ENCODE data around the gene CDRT15L2. TPM values are rescaled to one million over a fixed set of nuclear protein-coding genes. Genes with fewer than 3 reads are reported as not detected.
"Not testable (repeated sequence)": the region's sequence is repeated elsewhere in the genome, so short reads cannot be mapped to it uniquely, and the experiment has no call there.

The CDRT15L2 gene
- total and polyA plus RNA-seq, 2 experiments from 2014 or later, result not detected

- H2AFZ ChIP-seq; H3K9me3 ChIP-seq (ENCODE audit: low read depth); DNase-seq; H3K4me2 ChIP-seq (ENCODE audit: unreplicated experiment); H4K20me1 ChIP-seq (ENCODE audit: insufficient read depth); H3K4me3 ChIP-seq; in situ Hi-C loops (cut with MboI); H3F3A ChIP-seq (ENCODE audit: insufficient read depth); H3K27ac ChIP-seq; H3K9me2 ChIP-seq (ENCODE audit: insufficient read depth); H3K27me3 ChIP-seq (replicated peaks; ENCODE audit: insufficient read depth); H3K9ac ChIP-seq; H3K4me1 ChIP-seq (ENCODE audit: insufficient read depth); H3K36me3 ChIP-seq (ENCODE audit: low read depth); H3K79me2 ChIP-seq (ENCODE audit: insufficient read depth): not testable (repeated sequence)
- 20 to 28% methylated on average over 3 of the region's 3 CpGs for WGBS, 2 experiments (ENCODE audit: low coverage in 1 of 2, low lambda C conversion rate in 2 of 2, missing lambda C conversion rate in 2 of 2)
These were observed 30.0 kb downstream of the CDRT15L2 start for GRCh38 chr17:20609490-20609889.

GRCh38 chr17:20611309-20611708 lies 31.8 kb downstream of the CDRT15L2 start:
- Histone ChIP-seq H3F3A (ENCODE audit: insufficient read depth) (no peaks in the 10 kb centered on the region), H3K4me2 (ENCODE audit: unreplicated experiment) (no peak overlapping the region), H4K20me1 (ENCODE audit: insufficient read depth) (no peaks in the 10 kb centered on the region), H3K27me3 (replicated peaks; ENCODE audit: insufficient read depth) (no peaks in the 10 kb centered on the region), H3K9ac (no peak overlapping the region), H3K36me3 (ENCODE audit: low read depth) (no peaks in the 10 kb centered on the region), H3K4me3 (no peak overlapping the region), H3K9me3 (ENCODE audit: low read depth) (no peaks in the 10 kb centered on the region), H3K9me2 (ENCODE audit: insufficient read depth) (no peaks in the 10 kb centered on the region), H3K27ac (no peak overlapping the region), H3K4me1 (ENCODE audit: insufficient read depth) (no peaks in the 10 kb centered on the region), H3K79me2 (ENCODE audit: insufficient read depth) (no peaks in the 10 kb centered on the region), H2AFZ (no peak overlapping the region)
- 32 to 38% methylated on average over 8 of the region's 8 CpGs for WGBS, 2 experiments (ENCODE audit: low coverage in 1 of 2, low lambda C conversion rate in 2 of 2, missing lambda C conversion rate in 2 of 2)
- DNase-seq, result no peak
- in situ Hi-C loops (cut with MboI), result no loop called here
- no peak for TF ChIP-seq EZH2phosphoT487 (IDR thresholded peaks at IDR 0.05; ENCODE audit: insufficient read depth, low read depth)
- no peak for TF ChIP-seq EZH2 (IDR thresholded peaks at IDR 0.05; ENCODE audit: insufficient read depth, poor library complexity, severe bottlenecking)

GRCh38 chr17:20612635-20613034 lies 33.1 kb downstream of the CDRT15L2 start:
- Histone ChIP-seq H2AFZ (no peak overlapping the region), H3K9ac (no peak overlapping the region), H3K9me3 (ENCODE audit: low read depth) (no peaks in the 10 kb centered on the region), H3F3A (ENCODE audit: insufficient read depth) (no peaks in the 10 kb centered on the region), H3K9me2 (ENCODE audit: insufficient read depth) (no peaks in the 10 kb centered on the region), H3K4me2 (ENCODE audit: unreplicated experiment) (no peak overlapping the region), H4K20me1 (ENCODE audit: insufficient read depth) (no peaks in the 10 kb centered on the region), H3K36me3 (ENCODE audit: low read depth) (no peaks in the 10 kb centered on the region), H3K27me3 (replicated peaks; ENCODE audit: insufficient read depth) (no peaks in the 10 kb centered on the region), H3K4me3 (no peak overlapping the region), H3K79me2 (ENCODE audit: insufficient read depth) (no peaks in the 10 kb centered on the region), H3K4me1 (ENCODE audit: insufficient read depth) (no peaks in the 10 kb centered on the region), H3K27ac (no peak overlapping the region)
- no peak for TF ChIP-seq EZH2phosphoT487 (IDR thresholded peaks at IDR 0.05; ENCODE audit: insufficient read depth, low read depth)
- no peak for TF ChIP-seq EZH2 (IDR thresholded peaks at IDR 0.05; ENCODE audit: insufficient read depth, poor library complexity, severe bottlenecking)
- in situ Hi-C loops (cut with MboI), result no loop called here
- WGBS, 2 experiments (ENCODE audit: low coverage in 1 of 2, low lambda C conversion rate in 2 of 2, missing lambda C conversion rate in 2 of 2), result 67 to 73% methylated on average over 14 to 16 of the region's 16 CpGs
- no peak for DNase-seq

GRCh38 chr17:20613248-20613647 lies 33.7 kb downstream of the CDRT15L2 start:
- no peaks in the 10 kb centered on the region for H3K36me3 ChIP-seq (ENCODE audit: low read depth)
- no peaks in the 10 kb centered on the region for H3K79me2 ChIP-seq (ENCODE audit: insufficient read depth)
- H3K9me2 ChIP-seq (ENCODE audit: insufficient read depth), result no peaks in the 10 kb centered on the region
- no peak overlapping the region for H3K27ac ChIP-seq
- H3K9me3 ChIP-seq (ENCODE audit: low read depth), result no peaks in the 10 kb centered on the region
- no peaks in the 10 kb centered on the region for H4K20me1 ChIP-seq (ENCODE audit: insufficient read depth)
- no peak overlapping the region for H3K4me3 ChIP-seq
- no peak overlapping the region for H2AFZ ChIP-seq
- no peaks in the 10 kb centered on the region for H3K27me3 ChIP-seq (replicated peaks; ENCODE audit: insufficient read depth)
- no peaks in the 10 kb centered on the region for H3K4me1 ChIP-seq (ENCODE audit: insufficient read depth)
- no peak for TF ChIP-seq EZH2 (IDR thresholded peaks at IDR 0.05; ENCODE audit: insufficient read depth, poor library complexity, severe bottlenecking)
- no peak for TF ChIP-seq EZH2phosphoT487 (IDR thresholded peaks at IDR 0.05; ENCODE audit: insufficient read depth, low read depth)
- no peaks in the 10 kb centered on the region for H3F3A ChIP-seq (ENCODE audit: insufficient read depth)
- in situ Hi-C loops (cut with MboI), result no loop called here
- no peak overlapping the region for H3K4me2 ChIP-seq (ENCODE audit: unreplicated experiment)
- no peak overlapping the region for H3K9ac ChIP-seq
- no peak for DNase-seq
- WGBS, 2 experiments (ENCODE audit: low coverage in 1 of 2, low lambda C conversion rate in 2 of 2, missing lambda C conversion rate in 2 of 2), result 61 to 64% methylated on average over 16 of the region's 16 CpGs

GRCh38 chr17:20613905-20614304 lies 34.4 kb downstream of the CDRT15L2 start:
- Histone ChIP-seq H3F3A (ENCODE audit: insufficient read depth) (no peaks in the 10 kb centered on the region), H3K9me2 (ENCODE audit: insufficient read depth) (no peaks in the 10 kb centered on the region), H3K4me3 (no peak overlapping the region), H3K9ac (no peak overlapping the region), H3K79me2 (ENCODE audit: insufficient read depth) (no peaks in the 10 kb centered on the region), H3K27ac (no peak overlapping the region), H2AFZ (no peak overlapping the region), H3K4me2 (ENCODE audit: unreplicated experiment) (no peak overlapping the region), H3K36me3 (ENCODE audit: low read depth) (no peaks in the 10 kb centered on the region), H4K20me1 (ENCODE audit: insufficient read depth) (no peaks in the 10 kb centered on the region), H3K4me1 (ENCODE audit: insufficient read depth) (no peaks in the 10 kb centered on the region), H3K27me3 (replicated peaks; ENCODE audit: insufficient read depth) (no peaks in the 10 kb centered on the region), H3K9me3 (ENCODE audit: low read depth) (no peaks in the 10 kb centered on the region)
- DNase-seq, result no peak
- in situ Hi-C loops (cut with MboI), result no loop called here
- 57 to 65% methylated on average over 8 to 10 of the region's 13 CpGs for WGBS, 2 experiments (ENCODE audit: low coverage in 1 of 2, low lambda C conversion rate in 2 of 2, missing lambda C conversion rate in 2 of 2)
- TF ChIP-seq EZH2 (IDR thresholded peaks at IDR 0.05; ENCODE audit: insufficient read depth, poor library complexity, severe bottlenecking), result no peak
- TF ChIP-seq EZH2phosphoT487 (IDR thresholded peaks at IDR 0.05; ENCODE audit: insufficient read depth, low read depth), result no peak

- H3K27ac ChIP-seq; H3K36me3 ChIP-seq (ENCODE audit: low read depth); H3K9ac ChIP-seq; H3K27me3 ChIP-seq (replicated peaks; ENCODE audit: insufficient read depth); H3K4me1 ChIP-seq (ENCODE audit: insufficient read depth); in situ Hi-C loops (cut with MboI); H3K79me2 ChIP-seq (ENCODE audit: insufficient read depth); H3K4me2 ChIP-seq (ENCODE audit: unreplicated experiment); H4K20me1 ChIP-seq (ENCODE audit: insufficient read depth); DNase-seq; H2AFZ ChIP-seq; H3K4me3 ChIP-seq; H3F3A ChIP-seq (ENCODE audit: insufficient read depth); H3K9me2 ChIP-seq (ENCODE audit: insufficient read depth); H3K9me3 ChIP-seq (ENCODE audit: low read depth): not testable (repeated sequence)
- WGBS, 2 experiments (ENCODE audit: low coverage in 1 of 2, low lambda C conversion rate in 2 of 2, missing lambda C conversion rate in 2 of 2), result 43 to 46% methylated on average over 3 of the region's 3 CpGs
These were observed 35.9 kb downstream of the CDRT15L2 start for GRCh38 chr17:20615461-20615860.

Data from GM23248 (cell line).